Tibial nerve (tissue), 4 donors: Measurements from ENCODE around the gene TEAD4.

ENCODE experiments used
- CTCF ChIP-seq, 5 experiments: fragments of 200-600 bp in 3 of 5; fragments of 450-650 bp in 2 of 5; sonication (generic) in 3 of 5; IDR thresholded peaks; one replicate each; pipeline ENCODE4 v1.5.1; 2016 to 2019; ENCODE audit warnings: antibody characterized with exemption in 5 of 5, mild to moderate bottlenecking in 3 of 5, moderate library complexity in 2 of 5
- EP300 ChIP-seq, 2 donors: sonication (generic); formaldehyde crosslinking; IDR thresholded peaks; one replicate each; pipeline ENCODE4 v1.6.1; 2017; ENCODE audit warnings: antibody characterized with exemption in 2 of 2, mild to moderate bottlenecking in 1 of 2
- POLR2A ChIP-seq, 2 donors: fragments of 450-650 bp; IDR thresholded peaks; one replicate each; pipeline ENCODE4 v1.6.1; 2017; ENCODE audit warnings: antibody characterized with exemption in 2 of 2, mild to moderate bottlenecking in 2 of 2, moderate library complexity in 2 of 2

GRCh38 chr12:3078086-3078820 is 119.1 kb downstream of the TEAD4 start:
- TF ChIP-seq POLR2A (IDR thresholded peaks at IDR 0.05): no peak
- TF ChIP-seq CTCF (IDR thresholded peaks at IDR 0.05): no peak
- no peak for TF ChIP-seq EP300 (IDR thresholded peaks at IDR 0.05)
